HUES6 (cell line): ENCODE measurements around the gene ARHGAP26.
"Not testable (repeated sequence)": the region's sequence is repeated elsewhere in the genome, so short reads cannot be mapped to it uniquely, and the experiment has no call there.

Experiments used
- H3K27ac ChIP-seq: 2 replicates; pipeline ENCODE4 v1.7.0; 2013; ENCODE audit warnings: low read depth, mild to moderate bottlenecking, low read length, inconsistent platforms
- H3K27me3 ChIP-seq: 2 replicates; pipeline ENCODE4 v1.6.1; 2013; ENCODE audit warnings: low read length; ENCODE audit not compliant: control insufficient read depth, insufficient read depth
- H3K36me3 ChIP-seq: 2 replicates; pipeline ENCODE4 v1.6.1; 2013; ENCODE audit warnings: low read length; ENCODE audit not compliant: control insufficient read depth, insufficient read depth
- H3K4me1 ChIP-seq: 2 replicates; pipeline ENCODE4 v1.6.1; 2013; ENCODE audit warnings: low read length; ENCODE audit not compliant: control insufficient read depth, insufficient read depth
- H3K4me3 ChIP-seq: 2 replicates; pipeline ENCODE4 v1.5.1; 2013; ENCODE audit warnings: low read depth, low read length
- H3K9ac ChIP-seq: one replicate; pipeline ENCODE4 v1.6.1; 2013; ENCODE audit warnings: mild to moderate bottlenecking, low read length
- H3K9me3 ChIP-seq: 2 replicates; pipeline ENCODE4 v1.6.1; 2013; ENCODE audit warnings: low read depth, low read length; ENCODE audit not compliant: control insufficient read depth, insufficient read depth

ARHGAP26 gene

DNA sequence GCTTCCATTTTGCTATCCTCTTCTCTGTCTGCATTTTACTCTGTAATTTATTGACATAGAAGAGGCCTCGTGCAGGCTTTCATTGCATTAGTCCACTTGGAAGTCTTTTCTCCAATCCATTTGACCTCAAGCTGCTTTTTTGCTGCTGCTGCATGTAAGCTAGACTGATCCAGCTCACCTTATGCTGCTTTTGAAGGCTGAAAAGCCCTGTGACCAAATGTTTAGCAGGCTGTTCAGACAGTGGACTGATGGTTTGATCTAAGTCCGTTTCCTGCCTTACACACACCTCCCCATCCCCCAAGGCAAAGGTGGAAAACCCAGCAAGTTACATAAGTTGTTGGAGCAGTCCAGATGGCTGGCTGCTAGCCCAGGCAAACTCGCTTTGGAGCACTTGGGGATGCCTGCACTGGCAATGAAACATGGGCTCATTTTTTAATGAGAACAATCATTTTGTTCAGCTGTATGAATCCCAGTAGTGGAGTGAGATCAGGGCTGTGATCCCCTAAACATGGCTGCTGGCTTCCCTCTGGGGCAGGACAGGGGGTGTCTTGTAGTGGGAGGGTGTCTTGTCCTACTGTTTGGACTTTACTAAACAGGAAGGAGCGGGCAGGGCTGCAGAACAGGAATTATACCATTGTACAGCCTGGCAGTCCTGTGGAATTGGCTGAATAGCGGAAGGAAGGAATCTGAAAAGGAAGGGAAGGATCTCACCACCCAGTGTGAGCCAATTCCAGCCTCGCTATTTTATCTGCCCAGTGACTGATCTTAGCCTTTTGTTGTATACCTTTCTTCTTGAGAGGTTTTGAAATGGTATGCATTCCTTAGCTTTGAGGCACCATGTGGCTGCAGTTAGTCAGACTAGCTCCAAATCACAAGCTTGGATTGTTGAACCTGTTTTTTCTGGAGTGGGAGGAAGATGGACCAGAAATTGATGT lies 212.0 kb downstream of the ARHGAP26 start:
- Histone ChIP-seq H3K4me1 (peaks cover 36% of the 10 kb centered on the region), H3K36me3 (no peaks in the 10 kb centered on the region), H3K4me3 (peak overlapping the region; percentile 11; the same call in 1 of the 2 replicates), H3K9ac (peak overlapping the region; percentile 52), H3K27ac (peak overlapping the region; percentile 66), H3K27me3 (no peaks in the 10 kb centered on the region), H3K9me3 (no peaks in the 10 kb centered on the region)

DNA sequence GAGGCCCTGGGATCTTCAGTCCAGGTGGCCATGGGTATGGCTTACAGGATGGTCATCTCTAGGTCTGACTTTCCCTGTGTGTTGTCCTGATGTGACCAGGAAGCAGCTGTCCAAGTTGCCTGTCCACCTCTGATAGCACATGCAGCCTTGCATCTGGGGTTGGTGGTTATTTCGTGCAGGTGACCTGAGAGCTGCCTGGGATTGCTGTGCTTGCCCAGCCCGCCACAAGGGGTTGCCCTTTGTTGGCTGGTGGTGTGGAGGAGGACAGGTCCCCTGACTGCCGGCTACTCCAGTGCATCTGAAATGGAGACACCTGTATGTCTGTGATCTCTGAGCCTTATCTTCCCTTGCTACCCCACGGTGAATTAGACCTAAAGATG lies 212.6 kb downstream of the ARHGAP26 start:
- Histone ChIP-seq H3K9me3 (no peaks in the 10 kb centered on the region), H3K9ac (no peak overlapping the region), H3K4me1 (peaks cover 31% of the 10 kb centered on the region), H3K27me3 (no peaks in the 10 kb centered on the region), H3K4me3 (no peak overlapping the region), H3K36me3 (no peaks in the 10 kb centered on the region), H3K27ac (no peak overlapping the region; the same call in 1 of the 2 replicates)

DNA sequence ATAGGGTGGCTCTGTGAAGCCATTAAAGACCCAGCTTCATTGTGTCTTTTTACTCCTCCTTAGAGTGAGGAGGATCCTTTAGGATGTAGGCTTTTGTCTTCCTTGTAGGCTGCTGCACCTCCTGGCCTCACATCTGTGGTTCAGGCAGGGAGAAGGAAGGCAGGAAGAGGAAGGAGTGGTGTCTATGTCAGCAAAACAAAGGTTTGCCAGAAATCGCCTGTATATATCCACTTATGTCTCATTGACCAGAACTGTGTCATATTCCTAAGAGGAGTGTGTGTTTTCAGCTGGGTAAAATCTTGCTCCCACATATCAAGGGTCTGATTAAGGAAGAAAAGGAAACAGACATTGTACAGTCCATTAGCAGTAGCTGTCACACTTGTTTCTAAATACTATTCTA lies 213.8 kb downstream of the ARHGAP26 start:
- H3K4me1 ChIP-seq = peaks cover 30% of the 10 kb centered on the region
- no peak overlapping the region for H3K27ac ChIP-seq
- no peaks in the 10 kb centered on the region for H3K36me3 ChIP-seq
- no peak overlapping the region for H3K4me3 ChIP-seq
- no peaks in the 10 kb centered on the region for H3K27me3 ChIP-seq
- H3K9me3 ChIP-seq = no peaks in the 10 kb centered on the region
- no peak overlapping the region for H3K9ac ChIP-seq

DNA sequence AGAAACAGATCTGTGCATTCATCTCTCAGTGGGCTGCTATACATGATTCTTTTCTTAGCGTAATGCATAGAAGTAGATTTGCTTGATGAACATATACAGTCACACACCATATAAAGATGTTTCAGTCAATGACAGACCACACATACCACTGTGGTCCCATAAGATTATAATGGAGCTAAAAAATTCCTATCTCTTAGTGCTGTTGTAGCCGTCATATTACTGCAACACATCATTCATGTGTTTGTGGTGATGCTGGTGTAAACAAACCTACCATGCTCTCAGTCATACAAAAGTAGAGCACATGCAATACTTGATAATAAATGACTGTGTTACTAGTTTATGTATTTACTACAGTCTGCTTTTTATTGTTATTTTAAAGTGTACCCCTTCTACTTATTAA lies 214.3 kb downstream of the ARHGAP26 start:
- Histone ChIP-seq H3K4me3 (no peak overlapping the region), H3K36me3 (no peaks in the 10 kb centered on the region), H3K27me3 (no peaks in the 10 kb centered on the region), H3K4me1 (peaks cover 26% of the 10 kb centered on the region), H3K27ac (no peak overlapping the region), H3K9ac (no peak overlapping the region), H3K9me3 (no peaks in the 10 kb centered on the region)

DNA sequence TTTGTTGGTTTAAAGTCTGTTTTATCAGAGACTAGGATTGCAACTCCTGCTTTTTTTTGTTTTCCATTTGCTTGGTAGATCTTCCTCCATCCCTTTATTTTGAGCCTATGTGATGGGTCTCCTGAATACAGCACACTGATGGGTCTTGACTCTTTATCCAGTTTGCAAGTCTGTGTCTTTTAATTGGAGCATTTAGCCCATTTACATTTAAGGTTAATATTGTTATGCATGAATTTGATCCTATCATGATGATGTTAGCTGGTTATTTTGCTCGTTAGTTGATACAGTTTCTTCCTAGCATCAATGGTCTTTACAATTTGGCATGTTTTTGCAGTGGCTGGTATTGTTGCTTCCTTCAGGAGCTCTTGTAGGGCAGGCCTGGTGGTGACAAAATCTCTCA lies 219.1 kb downstream of the ARHGAP26 start:
- H3K27ac ChIP-seq, H3K36me3 ChIP-seq, H3K9ac ChIP-seq, H3K4me1 ChIP-seq, H3K4me3 ChIP-seq, H3K27me3 ChIP-seq: not testable (repeated sequence)
- H3K9me3 ChIP-seq = peaks cover 17% of the 10 kb centered on the region

- H3K27me3 ChIP-seq, H3K4me3 ChIP-seq, H3K27ac ChIP-seq, H3K36me3 ChIP-seq, H3K4me1 ChIP-seq, H3K9ac ChIP-seq: not testable (repeated sequence)
- H3K9me3 ChIP-seq = peaks cover 17% of the 10 kb centered on the region
Observed at GRCh38 chr5:142990073-142990472, 219.9 kb downstream of the ARHGAP26 start.

DNA sequence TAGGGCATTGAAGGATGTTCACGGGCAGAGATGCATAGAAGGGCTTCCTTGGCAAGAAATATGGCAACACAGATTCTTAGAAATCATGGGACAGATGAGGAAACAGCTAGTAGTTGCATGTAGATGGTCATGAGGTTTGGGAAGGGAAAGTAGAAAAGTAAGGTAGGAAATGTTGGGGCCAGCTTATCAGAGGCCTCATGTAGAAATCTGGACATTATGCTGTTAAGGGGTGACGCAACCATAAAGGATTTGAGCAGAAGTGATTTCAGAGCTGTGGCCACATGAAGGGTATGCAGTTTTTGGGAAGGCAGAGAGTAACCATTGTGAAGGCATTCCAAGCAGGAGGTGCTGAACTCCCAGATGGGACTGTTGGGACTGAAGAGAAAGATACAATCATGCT lies 224.0 kb downstream of the ARHGAP26 start:
- Histone ChIP-seq H3K4me3 (no peak overlapping the region), H3K9me3 (peaks cover 17% of the 10 kb centered on the region), H3K27me3 (no peaks in the 10 kb centered on the region), H3K36me3 (no peaks in the 10 kb centered on the region), H3K27ac (no peak overlapping the region), H3K9ac (no peak overlapping the region), H3K4me1 (no peaks in the 10 kb centered on the region; the same call in 1 of the 2 replicates)

- H3K9me3 ChIP-seq = peaks cover 14% of the 10 kb centered on the region
- H3K4me3 ChIP-seq, H3K9ac ChIP-seq, H3K27ac ChIP-seq, H3K4me1 ChIP-seq, H3K27me3 ChIP-seq, H3K36me3 ChIP-seq: not testable (repeated sequence)
Observed at GRCh38 chr5:142995621-142996020, 225.4 kb downstream of the ARHGAP26 start.

DNA sequence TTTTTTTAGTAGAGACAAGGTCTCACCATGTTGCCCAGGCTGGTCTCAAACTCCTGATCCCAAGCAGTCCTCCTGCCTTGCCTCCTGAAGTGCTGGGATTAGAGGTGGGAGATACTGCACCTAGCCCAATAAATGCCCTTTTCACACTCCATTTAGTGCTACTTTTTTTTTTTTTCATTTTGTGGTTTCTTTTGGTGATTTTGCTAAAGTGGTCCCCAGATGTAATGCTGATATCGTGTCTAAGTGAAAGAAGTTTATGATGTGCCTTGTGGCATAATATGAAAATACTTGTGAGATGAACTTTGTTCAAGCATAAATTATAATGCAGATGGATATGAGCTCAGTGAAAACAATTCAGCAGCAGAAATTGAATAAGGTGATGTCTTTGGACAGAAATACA lies 227.4 kb downstream of the ARHGAP26 start:
- no peak overlapping the region for H3K27ac ChIP-seq
- no peaks in the 10 kb centered on the region for H3K36me3 ChIP-seq
- H3K4me1 ChIP-seq = peaks cover 9% of the 10 kb centered on the region
- H3K9ac ChIP-seq = no peak overlapping the region
- H3K4me3 ChIP-seq = no peak overlapping the region
- 0 out of 2 replicates have a peak, but pooled peaks cover 1% of the 10 kb centered on the region for H3K9me3 ChIP-seq
- H3K27me3 ChIP-seq = no peaks in the 10 kb centered on the region

GRCh38 chr5:142998316-142999020 lies 228.3 kb downstream of the ARHGAP26 start:
- Histone ChIP-seq H3K4me3 (no peak overlapping the region), H3K4me1 (peaks cover 13% of the 10 kb centered on the region), H3K9ac (no peak overlapping the region), H3K36me3 (no peaks in the 10 kb centered on the region), H3K27me3 (no peaks in the 10 kb centered on the region), H3K27ac (no peak overlapping the region), H3K9me3 (no peaks in the 10 kb centered on the region)

- not testable (repeated sequence) for H3K27ac ChIP-seq, H3K27me3 ChIP-seq
- peaks cover 13% of the 10 kb centered on the region for H3K4me1 ChIP-seq
Observed at GRCh38 chr5:143000551-143000950, 230.4 kb downstream of the ARHGAP26 start.

More at GRCh38 chr5:143000551-143000950, 230.4 kb downstream of the ARHGAP26 start:
- not testable (repeated sequence) for H3K4me3 ChIP-seq, H3K9ac ChIP-seq, H3K9me3 ChIP-seq, H3K36me3 ChIP-seq
